OCI-LY1 (cell line): Measurements from ENCODE around the gene NADK.
"Not testable (repeated sequence)": the region's sequence is repeated elsewhere in the genome, so short reads cannot be mapped to it uniquely, and the experiment has no call there.

Source experiments
- EZH2 ChIP-seq: fragments of 200-600 bp; sonication (generic), shearing (Covaris generic); IDR thresholded peaks from 2 replicates; pipeline ENCODE4 v1.8.0; 2017; ENCODE audit warnings: borderline replicate concordance, mixed run types, mild to moderate bottlenecking, antibody characterized with exemption, low read length, moderate library complexity, mixed read lengths
- TF ChIP-seq, protein P1 (sequence below): fragments of 200-600 bp; sonication (generic), shearing (Covaris generic); IDR thresholded peaks from 2 replicates; pipeline ENCODE4 v1.5.1; 2017; ENCODE audit warnings: mild to moderate bottlenecking, antibody characterized with exemption, low read length, moderate library complexity, mixed read lengths

DNA sequence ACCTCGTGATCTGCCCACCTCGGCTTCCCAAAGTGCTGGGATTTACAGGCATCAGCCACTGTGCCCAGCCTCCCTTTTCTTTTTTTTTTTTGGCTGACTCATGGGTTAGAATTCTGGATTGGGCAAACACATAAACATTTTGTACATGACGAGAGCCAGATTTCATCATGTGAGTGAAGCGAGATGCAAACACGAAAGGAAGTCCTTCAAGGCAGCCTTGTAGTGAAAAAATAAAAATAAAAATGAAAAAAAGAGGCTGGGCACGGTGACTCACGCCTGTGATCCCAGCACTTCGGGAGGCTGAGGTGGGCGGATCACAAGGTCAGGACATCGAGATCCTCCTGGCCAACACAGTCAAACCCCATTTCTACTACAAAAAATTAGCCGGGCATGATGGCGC lies 37.3 kb downstream of the NADK start:
- TF ChIP-seq, protein P1, sequence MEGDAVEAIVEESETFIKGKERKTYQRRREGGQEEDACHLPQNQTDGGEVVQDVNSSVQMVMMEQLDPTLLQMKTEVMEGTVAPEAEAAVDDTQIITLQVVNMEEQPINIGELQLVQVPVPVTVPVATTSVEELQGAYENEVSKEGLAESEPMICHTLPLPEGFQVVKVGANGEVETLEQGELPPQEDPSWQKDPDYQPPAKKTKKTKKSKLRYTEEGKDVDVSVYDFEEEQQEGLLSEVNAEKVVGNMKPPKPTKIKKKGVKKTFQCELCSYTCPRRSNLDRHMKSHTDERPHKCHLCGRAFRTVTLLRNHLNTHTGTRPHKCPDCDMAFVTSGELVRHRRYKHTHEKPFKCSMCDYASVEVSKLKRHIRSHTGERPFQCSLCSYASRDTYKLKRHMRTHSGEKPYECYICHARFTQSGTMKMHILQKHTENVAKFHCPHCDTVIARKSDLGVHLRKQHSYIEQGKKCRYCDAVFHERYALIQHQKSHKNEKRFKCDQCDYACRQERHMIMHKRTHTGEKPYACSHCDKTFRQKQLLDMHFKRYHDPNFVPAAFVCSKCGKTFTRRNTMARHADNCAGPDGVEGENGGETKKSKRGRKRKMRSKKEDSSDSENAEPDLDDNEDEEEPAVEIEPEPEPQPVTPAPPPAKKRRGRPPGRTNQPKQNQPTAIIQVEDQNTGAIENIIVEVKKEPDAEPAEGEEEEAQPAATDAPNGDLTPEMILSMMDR, result not testable (repeated sequence)
- not testable (repeated sequence) for TF ChIP-seq EZH2
